GM19099 (cell line): ENCODE results near the gene BOD1L2.

Source experiments
- POLR2A ChIP-seq: IDR thresholded peaks from 3 replicates; pipeline ENCODE4 v1.6.1; 2011; ENCODE audit warnings: low read depth; ENCODE audit not compliant: insufficient read length; ENCODE audit errors: extremely low read depth

BOD1L2 gene

DNA sequence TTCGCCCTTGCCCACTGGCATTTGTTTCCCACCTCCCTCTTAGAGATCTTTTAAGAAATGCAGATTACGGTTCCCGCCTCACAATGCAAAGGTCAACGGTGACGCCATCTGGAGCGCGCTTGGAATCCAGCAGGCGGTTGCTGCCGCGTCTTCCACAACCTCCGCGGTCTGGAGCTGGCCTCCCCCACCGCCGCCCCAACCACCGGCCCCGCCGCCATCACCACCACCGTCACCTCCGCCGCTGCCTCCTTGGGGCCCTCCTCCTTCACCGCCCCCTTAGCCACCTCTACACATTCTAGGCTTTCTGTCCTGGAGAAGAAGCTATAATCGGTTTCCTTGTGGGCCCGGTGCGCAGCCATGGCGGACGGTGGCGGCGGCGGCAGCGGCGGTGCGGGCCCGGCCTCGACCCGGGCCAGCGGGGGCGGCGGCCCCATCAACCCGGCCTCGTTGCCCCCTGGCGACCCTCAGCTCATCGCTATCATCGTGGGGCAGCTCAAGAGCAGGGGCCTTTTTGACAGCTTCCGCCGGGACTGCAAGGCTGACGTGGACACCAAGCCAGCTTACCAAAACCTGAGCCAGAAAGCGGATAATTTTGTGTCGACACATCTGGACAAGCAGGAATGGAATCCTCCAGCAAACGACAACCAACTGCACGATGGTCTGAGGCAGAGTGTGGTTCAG lies at the start of gene BOD1L2:
Gene BOD1L2, plus strand, starts transcription at position 132 of the 681 bp plus-strand sequence. Its CDS starts 226 bp downstream, at position 358.
- no peak for TF ChIP-seq POLR2A

DNA sequence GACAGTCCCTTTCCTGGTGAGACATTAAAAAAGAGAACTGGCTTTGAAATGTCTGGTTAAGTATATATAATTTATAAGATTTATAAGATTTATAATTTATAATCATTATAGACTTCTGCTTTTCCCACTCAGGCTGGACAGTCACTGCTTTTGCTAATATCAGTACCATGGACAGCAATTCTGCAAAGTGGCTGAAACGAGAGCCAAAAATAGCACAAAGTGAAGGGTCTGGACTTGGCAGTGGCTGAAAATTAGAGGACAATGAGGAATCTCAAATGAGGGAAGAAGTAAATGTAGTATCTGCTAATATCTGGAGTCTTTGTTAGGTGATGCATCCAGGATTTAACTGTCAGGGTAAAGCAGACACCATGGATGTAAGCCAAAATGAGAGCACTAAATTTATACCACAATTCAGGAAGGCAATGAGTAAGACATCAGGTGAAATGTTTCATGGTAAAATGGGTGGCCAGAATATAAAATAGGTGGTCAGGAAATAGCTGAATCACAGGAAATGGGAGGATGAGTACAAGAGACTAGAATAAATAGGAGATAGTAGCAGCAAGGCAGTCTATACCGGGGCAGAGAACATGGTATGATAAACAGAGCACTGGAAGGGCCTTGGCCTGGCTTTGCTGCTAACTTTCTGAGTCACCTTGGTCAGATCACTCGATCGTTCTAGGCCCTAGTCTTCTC lies 39.6 kb upstream of the BOD1L2 start:
- no peak for TF ChIP-seq POLR2A

DNA sequence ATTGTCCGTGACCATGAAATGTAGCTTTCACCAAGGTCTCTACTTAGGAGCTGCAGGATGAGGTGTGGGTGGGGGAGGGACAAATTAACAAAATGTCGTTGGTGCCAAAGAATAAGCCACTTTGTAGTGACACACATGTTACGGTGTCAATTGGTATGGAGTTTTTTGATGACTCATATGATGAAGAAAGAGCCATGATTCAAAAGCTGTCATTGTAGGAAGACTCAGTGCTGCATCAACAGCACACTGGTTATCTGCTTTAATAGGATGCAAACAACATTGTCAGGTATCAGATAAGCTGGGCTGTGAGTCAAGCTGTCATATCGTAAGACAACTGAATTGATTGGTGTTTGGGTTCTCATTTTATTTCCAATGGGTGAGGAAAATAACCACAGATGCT lies 36.6 kb upstream of the BOD1L2 start:
- TF ChIP-seq POLR2A: no peak

DNA sequence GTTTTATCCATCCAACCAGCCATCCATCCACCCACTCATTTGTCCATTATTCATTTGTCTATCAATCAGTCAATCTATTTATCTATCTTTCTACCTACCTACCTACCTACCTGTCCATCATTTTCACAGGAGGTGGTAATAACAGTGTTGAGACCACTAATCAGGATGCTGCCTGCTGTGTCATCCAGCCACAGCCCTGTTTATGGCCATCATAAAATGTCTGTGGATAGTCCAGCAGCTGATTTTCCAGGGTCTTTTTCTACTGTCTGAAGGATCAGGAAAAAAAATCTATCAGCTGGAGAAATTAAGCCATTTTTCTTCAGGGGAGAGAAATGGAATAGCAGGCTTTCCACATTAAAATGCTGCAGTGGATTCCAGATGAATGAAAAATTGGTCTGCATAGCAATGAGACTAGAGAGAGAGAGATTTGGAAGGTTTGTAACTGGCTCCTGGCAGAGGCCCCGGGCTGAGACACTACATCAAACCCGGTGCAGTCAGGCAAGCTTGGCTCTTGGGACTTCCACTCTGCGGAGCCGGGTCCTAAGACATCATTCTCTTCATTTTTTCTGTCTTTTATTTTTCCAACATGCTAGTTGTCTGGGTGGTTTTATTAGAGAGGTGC lies 33.0 kb upstream of the BOD1L2 start:
- no peak for TF ChIP-seq POLR2A

DNA sequence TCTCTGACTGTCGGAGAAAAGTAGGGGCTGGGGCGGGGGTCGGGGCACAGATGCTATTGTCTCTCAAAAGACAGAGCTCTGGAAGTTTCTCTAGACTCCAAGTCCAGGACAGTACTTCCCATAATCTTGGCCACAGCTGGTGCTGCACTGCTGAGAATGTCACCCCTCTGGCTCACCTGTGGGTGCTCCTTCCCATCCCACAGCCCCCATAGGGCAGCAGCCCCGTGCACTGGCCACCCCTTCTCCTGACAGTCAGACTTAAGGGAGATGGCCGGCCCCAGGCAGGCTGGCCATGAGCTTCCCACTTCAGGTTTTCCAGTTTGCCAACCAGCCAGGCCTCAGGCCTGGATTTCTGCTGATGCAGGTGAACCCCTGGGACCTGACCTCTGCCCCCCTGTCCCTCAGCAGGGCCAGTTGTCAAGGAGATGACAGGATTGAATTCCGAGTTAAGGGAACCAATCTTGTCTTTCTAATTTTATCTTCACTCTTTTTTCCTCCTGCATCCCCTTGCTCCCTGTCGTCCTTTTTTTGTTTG lies 30.2 kb upstream of the BOD1L2 start:
- TF ChIP-seq POLR2A: no peak

DNA sequence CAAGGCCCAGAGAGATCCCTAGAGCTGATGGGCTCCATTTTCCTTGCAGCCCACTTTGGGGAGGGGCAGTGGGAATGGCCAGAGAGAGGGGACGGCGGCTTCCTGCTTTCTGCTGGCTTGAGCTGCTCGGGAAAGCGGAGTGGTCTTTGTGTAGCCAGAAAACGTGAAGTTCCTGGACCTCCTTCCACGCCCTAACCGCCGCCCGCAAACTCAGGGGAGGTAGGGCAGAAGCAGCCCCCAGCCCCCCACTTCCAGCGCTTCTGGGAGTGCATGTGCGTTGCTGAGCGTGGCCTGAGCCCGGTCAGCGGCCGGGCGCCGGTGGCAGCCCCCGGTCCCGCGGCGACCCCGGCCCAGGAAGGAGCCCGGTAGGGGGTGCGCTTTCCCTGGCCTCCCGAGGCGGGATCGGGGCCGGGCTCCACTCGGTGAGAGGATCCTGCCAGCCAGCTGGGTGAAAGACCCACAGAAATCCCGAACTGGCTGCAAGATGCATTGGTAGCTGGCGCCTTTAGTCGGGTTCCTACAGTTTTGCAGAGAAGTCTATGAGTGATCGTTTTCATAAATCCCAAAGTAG lies 25.3 kb upstream of the BOD1L2 start:
- no peak for TF ChIP-seq POLR2A

DNA sequence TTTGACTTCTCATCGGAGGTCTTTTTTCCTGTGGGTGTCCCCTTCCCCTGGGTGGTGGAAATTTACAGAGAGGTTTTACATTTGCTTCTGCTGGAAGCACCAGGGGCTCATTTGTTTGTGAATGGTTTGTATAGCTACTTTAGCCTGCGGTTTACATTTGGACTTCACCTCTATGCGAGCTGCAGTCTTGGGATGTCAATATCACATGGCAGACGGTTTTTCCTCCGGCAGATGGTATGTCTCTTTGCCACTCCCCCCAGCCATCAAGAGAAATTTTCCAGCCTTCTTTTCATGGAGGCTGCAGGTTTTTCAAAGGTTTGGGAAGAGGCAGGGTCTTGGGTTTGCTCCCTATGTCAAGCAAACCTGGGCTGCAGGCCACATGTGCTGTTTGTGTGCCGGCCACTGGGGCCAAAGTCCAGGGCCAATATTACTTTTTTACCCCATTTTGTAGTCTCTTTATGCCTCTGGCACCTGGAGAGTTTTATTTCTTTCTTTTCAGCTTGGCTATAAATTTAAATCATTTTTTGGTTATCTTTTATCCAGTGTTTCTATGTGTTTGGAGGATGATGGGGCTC lies 23.9 kb upstream of the BOD1L2 start:
- TF ChIP-seq POLR2A: no peak

DNA sequence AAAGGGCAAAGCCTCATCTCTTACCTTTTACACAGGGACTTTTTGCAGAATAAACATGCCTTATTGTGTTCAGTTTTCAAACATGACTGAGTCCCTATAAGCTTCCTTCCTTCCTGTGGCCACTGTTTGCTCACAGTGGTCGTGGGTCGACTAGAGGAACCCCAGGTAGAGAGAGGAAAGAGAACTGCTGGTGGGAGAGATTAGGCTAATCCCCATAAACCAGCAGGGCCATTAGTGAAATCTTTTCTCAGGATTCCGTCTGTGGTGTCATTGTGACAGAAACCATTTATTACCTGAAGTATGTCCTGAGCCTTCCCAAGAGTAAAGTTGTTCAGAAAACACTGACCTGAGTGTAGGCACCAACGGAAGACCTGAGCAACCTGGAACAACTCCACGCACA lies 21.3 kb upstream of the BOD1L2 start:
- no peak for TF ChIP-seq POLR2A

DNA sequence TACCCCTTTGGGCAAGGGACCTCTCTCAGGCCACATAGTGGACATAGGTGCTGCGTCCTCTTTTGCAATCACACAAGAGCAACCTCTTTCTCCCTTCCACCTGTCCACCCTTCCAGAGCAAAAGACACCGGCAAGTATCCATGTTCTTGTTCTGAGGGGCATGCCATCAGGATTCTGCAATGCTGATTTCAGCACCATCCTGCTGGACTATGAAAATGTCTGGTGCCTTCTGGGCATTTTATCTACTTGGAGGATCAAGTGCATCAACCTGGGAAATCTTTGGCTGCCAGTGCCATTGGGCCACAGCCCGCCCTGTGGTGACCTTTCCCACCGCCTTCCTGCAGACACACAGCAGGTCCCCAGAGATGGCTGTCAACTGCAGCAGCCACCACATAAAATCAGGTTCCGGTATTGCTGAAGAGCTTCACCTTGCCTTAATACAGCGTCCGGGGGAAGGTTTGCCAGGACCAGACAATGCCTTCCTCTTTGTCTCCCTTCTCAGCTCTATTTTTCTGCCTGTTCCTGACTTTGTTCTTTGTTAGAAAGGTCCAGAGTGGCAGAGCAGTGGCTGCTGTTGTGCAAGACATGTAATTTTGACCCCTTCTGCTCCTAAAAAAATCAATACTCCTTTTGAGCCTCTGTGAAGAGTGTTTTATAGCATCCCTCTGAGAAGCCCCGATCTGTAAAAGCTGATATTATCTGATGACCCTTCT lies 18.5 kb upstream of the BOD1L2 start:
- no peak for TF ChIP-seq POLR2A

DNA sequence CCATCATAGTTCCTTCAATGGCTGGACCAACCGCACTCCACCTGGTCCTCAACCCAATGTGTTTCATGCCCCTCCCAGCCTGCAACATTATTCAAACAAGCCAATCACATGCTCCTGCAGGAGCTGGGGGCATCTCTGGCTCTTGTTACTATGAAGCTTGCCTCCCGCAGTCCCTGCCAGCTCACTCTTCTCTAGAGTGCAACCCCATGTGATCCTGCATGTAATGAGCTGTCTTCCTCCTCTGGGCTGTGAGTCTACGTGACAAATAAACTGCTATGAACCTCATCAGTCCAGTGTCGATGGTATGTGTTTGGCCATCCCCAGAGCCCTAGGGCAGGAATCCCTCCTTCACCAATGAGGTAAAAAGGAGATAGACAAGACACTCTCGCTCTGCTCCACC lies 15.8 kb upstream of the BOD1L2 start:
- no peak for TF ChIP-seq POLR2A

DNA sequence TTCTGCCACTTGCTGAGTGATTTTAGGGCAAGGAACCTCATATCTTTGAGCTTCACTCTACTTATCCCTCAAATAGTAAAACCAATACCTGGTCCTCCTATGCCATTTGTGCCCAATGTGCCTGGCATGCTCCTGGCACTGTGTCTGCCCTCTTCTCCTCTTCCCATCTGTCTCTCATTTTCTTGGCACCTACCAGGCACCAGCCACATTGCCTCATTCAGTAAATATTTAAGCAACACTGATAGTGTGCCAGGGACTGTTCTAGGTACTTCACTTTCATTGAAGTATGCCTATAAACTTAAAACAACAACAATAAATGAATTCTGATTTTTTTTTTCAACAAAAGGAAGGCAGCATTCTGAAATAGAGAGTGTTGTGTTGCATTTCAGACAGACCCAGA lies 15.1 kb upstream of the BOD1L2 start:
- TF ChIP-seq POLR2A: no peak

DNA sequence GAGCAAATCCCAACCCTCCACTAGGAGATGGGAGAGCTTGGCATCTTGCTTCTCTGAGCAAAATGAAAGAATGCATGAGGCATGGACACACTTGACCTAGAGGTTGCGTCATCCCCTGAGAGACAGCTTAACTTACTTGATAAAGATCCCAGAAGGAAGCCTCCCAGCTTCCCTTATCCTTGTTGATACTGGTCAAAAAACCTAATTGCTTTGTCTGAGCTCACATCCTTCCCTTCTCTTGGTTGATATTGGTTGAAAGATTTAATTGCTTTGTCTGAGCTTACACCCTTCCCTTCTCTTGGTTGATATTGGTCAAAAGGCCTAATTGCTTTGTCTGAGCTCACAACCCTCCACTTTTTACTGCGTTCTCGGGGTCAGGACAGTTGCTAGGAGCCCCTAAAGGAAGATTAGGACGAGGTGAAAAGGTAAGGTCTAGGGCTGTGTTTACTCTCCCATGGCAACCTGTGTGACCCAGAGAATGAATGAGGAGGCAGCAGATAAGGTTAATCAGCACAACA lies 12.2 kb upstream of the BOD1L2 start:
- no peak for TF ChIP-seq POLR2A

DNA sequence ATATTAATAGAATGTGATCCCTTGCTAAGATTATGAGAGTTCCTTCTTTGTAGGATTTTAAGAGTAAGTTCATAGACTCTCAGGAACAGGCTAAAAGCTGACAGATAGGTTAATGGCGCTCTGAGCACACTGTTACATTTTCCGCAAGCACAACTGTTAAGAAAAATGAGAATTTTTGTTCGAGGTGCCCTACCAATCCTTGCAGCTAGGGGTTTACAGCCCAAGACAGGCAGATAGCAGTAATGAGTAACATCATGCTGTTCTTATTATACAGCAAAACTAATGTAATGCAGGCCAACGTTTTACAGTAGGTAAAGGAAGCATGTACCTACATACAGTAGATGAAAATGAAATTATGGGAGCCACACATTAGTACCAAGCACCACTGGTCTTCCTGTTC lies 11.2 kb upstream of the BOD1L2 start:
- no peak for TF ChIP-seq POLR2A

DNA sequence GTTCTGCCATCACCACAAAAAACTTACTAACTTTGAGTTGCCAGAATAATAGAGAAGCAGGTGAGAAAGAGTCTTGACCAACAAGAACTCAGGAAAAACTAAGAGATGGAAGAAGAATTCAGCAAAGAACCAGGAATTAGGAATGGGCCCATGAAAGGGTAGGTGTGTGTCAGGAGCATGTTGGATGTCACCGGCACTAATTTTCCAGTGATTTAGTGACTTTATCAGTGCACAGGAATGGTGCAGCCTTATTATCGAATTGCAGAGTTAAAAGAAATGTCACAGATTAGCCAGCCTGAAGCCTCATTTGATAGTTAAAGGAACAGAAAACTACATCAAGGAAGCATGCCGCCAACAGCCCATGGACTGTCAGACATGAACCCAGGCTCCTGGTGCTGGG lies 9.0 kb upstream of the BOD1L2 start:
- TF ChIP-seq POLR2A: no peak
